CD8-positive, alpha-beta memory T cell (primary cell): Measurements from ENCODE around the gene PDAP1. TPM values are rescaled to one million over a fixed set of nuclear protein-coding genes. Genes with fewer than 3 reads are reported as not detected.
A peak's percentile ranks its signal among the peaks of the same experiment; 100 is the strongest.
"Not testable (repeated sequence)": the region's sequence is repeated elsewhere in the genome, so short reads cannot be mapped to it uniquely, and the experiment has no call there.

ENCODE experiments used
- CTCF ChIA-PET: fragments of 350-600 bp; sonication (Branson Sonifier 250); formaldehyde crosslinking; loops from one replicate; lab custom pipeline; 2021; ENCODE audit warnings: antibody characterized with exemption; lab: Charles Lee
- POLR2A ChIA-PET: fragments of 350-600 bp; sonication (Branson Sonifier 250); formaldehyde crosslinking; loops from one replicate; lab custom pipeline; 2021; ENCODE audit warnings: antibody characterized with exemption; lab: Charles Lee
- DNase-seq, 5 donors: peaks; one replicate each; pipeline versions ENCODE4 v3.0.0 to v3.0.0-alpha.2; 2020 to 2022; ENCODE audit warnings: mixed read lengths in 1 of 5
- H3K27ac ChIP-seq: one replicate; pipeline ENCODE4 v1.7.0; 2013; ENCODE audit warnings: low read depth, mild to moderate bottlenecking, low read length, moderate library complexity
- H3K27me3 ChIP-seq: 2 replicates; pipeline ENCODE4 v1.7.0; 2013; ENCODE audit warnings: low read length, mild to moderate bottlenecking; ENCODE audit not compliant: insufficient read depth, poor library complexity, severe bottlenecking
- H3K36me3 ChIP-seq: 2 replicates; pipeline ENCODE4 v1.7.0; 2013; ENCODE audit warnings: mild to moderate bottlenecking, low read length, moderate library complexity; ENCODE audit not compliant: insufficient read depth
- H3K4me1 ChIP-seq: 2 replicates; pipeline ENCODE4 v1.7.0; 2013; ENCODE audit warnings: mild to moderate bottlenecking, low read length, moderate library complexity; ENCODE audit not compliant: insufficient read depth
- H3K4me3 ChIP-seq: 2 replicates; pipeline ENCODE4 v1.7.0; 2013; ENCODE audit warnings: mild to moderate bottlenecking, low read length
- H3K9me3 ChIP-seq: 2 replicates; pipeline ENCODE4 v1.7.0; 2013; ENCODE audit warnings: mild to moderate bottlenecking, low read length
- H3K27ac Mint-ChIP-seq, 8 donors: one replicate each; pipeline ENCODE4 v1.8.0; 2020 to 2021; ENCODE audit warnings: mixed read lengths in 8 of 8, mild to moderate bottlenecking in 6 of 8, inconsistent platforms in 3 of 8, moderate library complexity in 3 of 8
- H3K27me3 Mint-ChIP-seq, 2 donors: one replicate each; pipeline ENCODE4 v1.8.0; 2020 to 2021; ENCODE audit warnings: mixed read lengths in 2 of 2, mild to moderate bottlenecking in 1 of 2, moderate library complexity in 1 of 2
- H3K36me3 Mint-ChIP-seq, 3 donors: one replicate each; pipeline ENCODE4 v1.8.0; 2020 to 2021; ENCODE audit warnings: mixed read lengths in 3 of 3, inconsistent platforms in 1 of 3, mild to moderate bottlenecking in 1 of 3
- H3K4me1 Mint-ChIP-seq, 3 donors: one replicate each; pipeline ENCODE4 v1.8.0; 2020 to 2021; ENCODE audit warnings: mixed read lengths in 3 of 3, inconsistent platforms in 1 of 3, mild to moderate bottlenecking in 1 of 3
- H3K4me3 Mint-ChIP-seq, 7 donors: one replicate each; pipeline ENCODE4 v1.8.0; 2020 to 2021; ENCODE audit warnings: mixed read lengths in 7 of 7, mild to moderate bottlenecking in 6 of 7, moderate library complexity in 4 of 7, inconsistent platforms in 2 of 7
- H3K9me3 Mint-ChIP-seq, 5 donors: one replicate each; pipeline ENCODE4 v1.8.0; 2020 to 2022; ENCODE audit warnings: mixed read lengths in 5 of 5, mild to moderate bottlenecking in 3 of 5, moderate library complexity in 2 of 5, inconsistent platforms in 1 of 5
- polyA plus RNA-seq: library from polyadenylated mRNA; unstranded; fragments of 300-500 nt; fragmentation: Illumina TruSeq; gene quantifications from one replicate; pipeline ENCODE4 v1.2.3, GENCODE V29; 2021
- total RNA-seq, 2 experiments: library from RNA; stranded (reverse); gene quantifications; one replicate each; pipeline ENCODE4 v1.2.3, GENCODE V29; 2021

The PDAP1 gene
- total and polyA plus RNA-seq, 3 experiments from 2014 or later, result 32.8 to 210 (median 198) TPM

GRCh38 chr7:99381664-99382075 lies 26.7 kb downstream of the PDAP1 start:
- H3K36me3 Mint-ChIP-seq, result peaks cover 4 to 49% (median 5%) of the 10 kb centered on the region in 3 donors
- Histone ChIP-seq H3K9me3 (no peaks in the 10 kb centered on the region), H3K4me3 (peak overlapping the region; percentile 37), H3K36me3 (peaks cover 10% of the 10 kb centered on the region), H3K27ac (peak overlapping the region; percentile 45), H3K27me3 (no peaks in the 10 kb centered on the region), H3K4me1 (peaks cover 72% of the 10 kb centered on the region)
- ChIA-PET CTCF (interaction anchor here (1.1 kb wide), 1 partner anchor 41 kb away, joined by 3 read pairs; no protein-coding TSS in a partner anchor), POLR2A (interaction anchor here (0.6 to 1.2 kb wide), 2 partner anchors 12 to 35 kb away, joined by 3 to 5 read pairs; no protein-coding TSS in a partner anchor)
- H3K9me3 Mint-ChIP-seq, result no peaks in the 10 kb centered on the region
- H3K27ac Mint-ChIP-seq, result peak overlapping the region; percentile 86 to 99 (median 98)
- H3K4me1 Mint-ChIP-seq, result peaks cover 45 to 63% (median 55%) of the 10 kb centered on the region in 3 donors
- H3K27me3 Mint-ChIP-seq, result no peaks in the 10 kb centered on the region
- peak overlapping the region in 5 of 7 donors; percentile 81 to 91 (median 88) for H3K4me3 Mint-ChIP-seq
- no peak for DNase-seq

GRCh38 chr7:99380823-99381663 lies 27.4 kb downstream of the PDAP1 start:
- H3K4me1 ChIP-seq, result peaks cover 79% of the 10 kb centered on the region
- peak overlapping the region; percentile 58 for H3K4me3 ChIP-seq
- no peaks in the 10 kb centered on the region for H3K27me3 Mint-ChIP-seq
- no peaks in the 10 kb centered on the region for H3K27me3 ChIP-seq
- no peaks in the 10 kb centered on the region for H3K9me3 Mint-ChIP-seq
- H3K36me3 ChIP-seq, result peaks cover 4% of the 10 kb centered on the region
- H3K4me3 Mint-ChIP-seq, result peak overlapping the region; percentile 41 to 91 (median 87)
- peak overlapping the region; percentile 86 to 99 (median 98) for H3K27ac Mint-ChIP-seq
- peaks cover 50 to 69% (median 61%) of the 10 kb centered on the region in 3 donors for H3K4me1 Mint-ChIP-seq
- H3K9me3 ChIP-seq, result no peaks in the 10 kb centered on the region
- peak overlapping the region; percentile 91 for H3K27ac ChIP-seq
- ChIA-PET CTCF (interaction anchor here (1.1 kb wide), 1 partner anchor 26 kb away, joined by 5 read pairs; no protein-coding TSS in a partner anchor), POLR2A (interaction anchor here (0.6 to 1.7 kb wide), 7 partner anchors 9 to 171 kb away, joined by 3 to 13 read pairs (median 4); partner anchors contain the start of genes BUD31, CPSF4, PDAP1 and PTCD1)
- H3K36me3 Mint-ChIP-seq, result peaks cover 4 to 46% (median 4%) of the 10 kb centered on the region in 3 donors
- peak; percentile 84 to 95 (median 93) for DNase-seq

- DNase-seq, result peak; percentile 30 to 59 (median 39)
- POLR2A ChIA-PET, result interaction anchor here (0.6 to 1.7 kb wide), 6 partner anchors 10 to 172 kb away, joined by 3 to 13 read pairs (median 5); partner anchors contain the start of genes BUD31 and PDAP1
- Mint-ChIP-seq H3K4me1 (peaks cover 50 to 66% (median 62%) of the 10 kb centered on the region in 3 donors), H3K9me3 (no peaks in the 10 kb centered on the region), H3K36me3 (peaks cover 4 to 42% (median 4%) of the 10 kb centered on the region in 3 donors), H3K27me3 (no peaks in the 10 kb centered on the region), H3K27ac (peak overlapping the region; percentile 86 to 99 (median 98)), H3K4me3 (peak overlapping the region; percentile 41 to 91 (median 87))
- peaks cover 4% of the 10 kb centered on the region for H3K36me3 ChIP-seq
- H3K4me1 ChIP-seq, result peaks cover 79% of the 10 kb centered on the region
- peak overlapping the region; percentile 91 for H3K27ac ChIP-seq
- H3K27me3 ChIP-seq, result no peaks in the 10 kb centered on the region
- peak overlapping the region; percentile 58 for H3K4me3 ChIP-seq
- CTCF ChIA-PET, result interaction anchor here (1.1 kb wide), 1 partner anchor 27 kb away, joined by 5 read pairs; no protein-coding TSS in a partner anchor
- H3K9me3 ChIP-seq, result no peaks in the 10 kb centered on the region
These were observed 28.2 kb downstream of the PDAP1 start for GRCh38 chr7:99380032-99380822.

GRCh38 chr7:99379693-99380031 lies 28.7 kb downstream of the PDAP1 start:
- H3K27me3 Mint-ChIP-seq, DNase-seq, H3K27me3 ChIP-seq, H3K9me3 Mint-ChIP-seq, H3K9me3 ChIP-seq, H3K36me3 ChIP-seq: not testable (repeated sequence)
- H3K36me3 Mint-ChIP-seq, result peaks cover 4 to 42% (median 4%) of the 10 kb centered on the region in 3 donors
- ChIA-PET POLR2A (interaction anchor here (0.5 to 1.7 kb wide), 2 partner anchors 28 to 119 kb away, joined by 3 to 4 read pairs; no protein-coding TSS in a partner anchor), CTCF (interaction anchor here (0.7 kb wide), 1 partner anchor 20 kb away, joined by 3 read pairs; no protein-coding TSS in a partner anchor)
- Histone ChIP-seq H3K27ac (peak overlapping the region; percentile 91), H3K4me3 (peak overlapping the region; percentile 58), H3K4me1 (peaks cover 79% of the 10 kb centered on the region)
- H3K27ac Mint-ChIP-seq, result peak overlapping the region; percentile 86 to 99 (median 98)
- peak overlapping the region; percentile 41 to 91 (median 87) for H3K4me3 Mint-ChIP-seq
- peaks cover 50 to 65% (median 62%) of the 10 kb centered on the region in 3 donors for H3K4me1 Mint-ChIP-seq

GRCh38 chr7:99379043-99379577 lies 29.3 kb downstream of the PDAP1 start:
- POLR2A ChIA-PET, result interaction anchor here (0.5 to 1.7 kb wide), 4 partner anchors 16 to 120 kb away, joined by 3 to 8 read pairs (median 4); partner anchors contain the start of genes BUD31 and PDAP1
- Mint-ChIP-seq H3K27me3 (no peaks in the 10 kb centered on the region), H3K4me1 (peaks cover 49 to 59% (median 56%) of the 10 kb centered on the region in 3 donors), H3K36me3 (peaks cover 4 to 37% (median 4%) of the 10 kb centered on the region in 3 donors), H3K9me3 (no peaks in the 10 kb centered on the region), H3K27ac (peak overlapping the region; percentile 86 to 99 (median 98)), H3K4me3 (peak overlapping the region; percentile 41 to 91 (median 87))
- Histone ChIP-seq H3K36me3 (peaks cover 4% of the 10 kb centered on the region), H3K4me3 (peak overlapping the region; percentile 58), H3K4me1 (peaks cover 79% of the 10 kb centered on the region), H3K9me3 (no peaks in the 10 kb centered on the region), H3K27ac (peak overlapping the region; percentile 91), H3K27me3 (no peaks in the 10 kb centered on the region)
- CTCF ChIA-PET, result interaction anchor here (0.7 kb wide), 1 partner anchor 20 kb away, joined by 3 read pairs; no protein-coding TSS in a partner anchor
- peak; percentile 54 to 67 (median 60) for DNase-seq

GRCh38 chr7:99375070-99375807 lies 33.2 kb downstream of the PDAP1 start:
- H3K9me3 Mint-ChIP-seq, result no peaks in the 10 kb centered on the region
- peak overlapping the region; percentile 90 for H3K27ac ChIP-seq
- CTCF ChIA-PET, result interaction anchor here (1.1 to 2.1 kb wide), 3 partner anchors 11 to 34 kb away, joined by 4 to 7 read pairs (median 7); partner anchors contain the start of genes BUD31 and PDAP1
- H3K4me1 ChIP-seq, result peaks cover 47% of the 10 kb centered on the region
- peak overlapping the region; percentile 77 to 92 (median 80) for H3K4me3 Mint-ChIP-seq
- peak overlapping the region; percentile 83 for H3K4me3 ChIP-seq
- peak overlapping the region; percentile 9 to 98 (median 94) for H3K27ac Mint-ChIP-seq
- DNase-seq, result peak; percentile 57 to 79 (median 69)
- POLR2A ChIA-PET, result interaction anchor here (3.5 to 4.3 kb wide), 2 partner anchors 18 to 33 kb away, joined by 28 to 29 read pairs; partner anchors contain the start of genes BUD31 and PDAP1
- H3K27me3 Mint-ChIP-seq, result no peaks in the 10 kb centered on the region
- H3K36me3 Mint-ChIP-seq, result peaks cover 3 to 24% (median 4%) of the 10 kb centered on the region in 3 donors
- no peaks in the 10 kb centered on the region for H3K36me3 ChIP-seq
- H3K4me1 Mint-ChIP-seq, result peaks cover 32 to 42% (median 33%) of the 10 kb centered on the region in 3 donors
- H3K27me3 ChIP-seq, result no peaks in the 10 kb centered on the region
- no peaks in the 10 kb centered on the region for H3K9me3 ChIP-seq
